HG03571 (cell line): Measurements from ENCODE around the gene AIDA.
A peak's percentile ranks its signal among the peaks of the same experiment; 100 is the strongest.
"Not testable (repeated sequence)": the region's sequence is repeated elsewhere in the genome, so short reads cannot be mapped to it uniquely, and the experiment has no call there.

Experiments
- ATAC-seq: cut with Tn5 transposase; IDR thresholded peaks from one replicate; pipeline ENCODE4 v1.9.1; 2021; ENCODE audit not compliant: unreplicated experiment

Gene AIDA, protein sequence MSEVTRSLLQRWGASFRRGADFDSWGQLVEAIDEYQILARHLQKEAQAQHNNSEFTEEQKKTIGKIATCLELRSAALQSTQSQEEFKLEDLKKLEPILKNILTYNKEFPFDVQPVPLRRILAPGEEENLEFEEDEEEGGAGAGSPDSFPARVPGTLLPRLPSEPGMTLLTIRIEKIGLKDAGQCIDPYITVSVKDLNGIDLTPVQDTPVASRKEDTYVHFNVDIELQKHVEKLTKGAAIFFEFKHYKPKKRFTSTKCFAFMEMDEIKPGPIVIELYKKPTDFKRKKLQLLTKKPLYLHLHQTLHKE

DNA sequence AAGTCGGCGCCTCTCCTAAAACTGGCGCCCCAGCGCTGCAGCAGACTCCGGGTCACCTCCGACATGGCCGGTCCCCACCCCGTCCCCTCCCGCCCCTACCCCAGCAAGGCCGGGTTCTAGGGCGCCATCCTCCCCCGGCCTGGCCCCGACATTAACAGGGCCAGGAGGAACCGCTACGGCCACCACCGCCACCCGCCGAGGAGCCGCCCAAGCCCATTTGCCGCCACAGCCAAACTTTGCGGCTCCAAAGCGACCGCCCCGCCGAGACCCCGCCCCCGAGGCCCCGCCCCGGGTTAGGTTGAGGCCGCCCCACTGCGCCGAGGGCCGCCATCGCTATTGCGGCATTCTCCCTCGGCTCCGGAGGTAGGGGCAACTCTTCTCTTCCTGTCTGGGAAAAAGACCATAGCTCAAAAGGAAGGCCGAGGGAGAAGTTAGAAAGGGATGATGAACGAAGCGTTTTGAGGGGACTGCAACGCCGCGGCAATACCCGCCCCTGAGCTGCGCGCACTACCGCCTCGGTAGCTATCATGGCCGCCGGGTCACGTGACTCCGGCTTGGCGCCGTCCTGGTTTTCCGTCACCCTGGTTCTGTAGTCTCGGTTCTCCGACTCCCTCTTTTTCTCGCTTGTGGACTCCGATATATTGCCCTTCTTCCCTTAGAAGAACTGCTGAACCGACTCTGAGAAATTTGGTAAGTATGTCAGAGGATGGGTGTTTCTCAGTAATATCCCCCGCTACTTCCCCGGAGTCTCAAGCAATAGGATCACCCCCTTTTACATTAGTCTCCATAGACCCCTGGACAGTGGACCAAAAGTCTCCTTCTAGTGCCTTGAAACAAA lies at the start of gene AIDA, which contains the start of gene BROX:
TSS of gene AIDA (minus strand) at position 239 of the 838 bp plus-strand sequence. CDS start at position 65, 174 bp downstream.
TSS of gene BROX (plus strand) at position 312 of the 838 bp plus-strand sequence. CDS start 3,136 bp downstream, outside the sequence.
- peak; percentile 78 for ATAC-seq

DNA sequence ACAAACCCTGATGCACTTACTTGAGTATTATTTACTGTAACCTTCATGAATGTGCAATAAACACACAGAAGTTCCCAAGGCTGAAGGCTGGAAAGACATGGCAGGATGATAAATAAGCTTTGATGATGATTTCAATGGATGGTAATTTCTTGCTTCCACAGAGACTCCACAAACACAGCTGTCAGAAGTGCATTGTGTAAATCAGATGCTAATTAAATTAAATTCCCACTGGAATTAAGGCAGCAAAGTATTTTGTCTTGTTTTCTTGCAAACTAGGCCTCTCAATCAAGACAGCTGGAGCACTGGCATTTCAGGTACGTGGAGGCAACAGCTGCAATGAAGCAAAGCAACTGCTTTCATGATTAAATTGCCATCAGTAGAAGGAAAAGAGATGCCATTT lies 48.8 kb upstream of the AIDA start:
- no peak for ATAC-seq

DNA sequence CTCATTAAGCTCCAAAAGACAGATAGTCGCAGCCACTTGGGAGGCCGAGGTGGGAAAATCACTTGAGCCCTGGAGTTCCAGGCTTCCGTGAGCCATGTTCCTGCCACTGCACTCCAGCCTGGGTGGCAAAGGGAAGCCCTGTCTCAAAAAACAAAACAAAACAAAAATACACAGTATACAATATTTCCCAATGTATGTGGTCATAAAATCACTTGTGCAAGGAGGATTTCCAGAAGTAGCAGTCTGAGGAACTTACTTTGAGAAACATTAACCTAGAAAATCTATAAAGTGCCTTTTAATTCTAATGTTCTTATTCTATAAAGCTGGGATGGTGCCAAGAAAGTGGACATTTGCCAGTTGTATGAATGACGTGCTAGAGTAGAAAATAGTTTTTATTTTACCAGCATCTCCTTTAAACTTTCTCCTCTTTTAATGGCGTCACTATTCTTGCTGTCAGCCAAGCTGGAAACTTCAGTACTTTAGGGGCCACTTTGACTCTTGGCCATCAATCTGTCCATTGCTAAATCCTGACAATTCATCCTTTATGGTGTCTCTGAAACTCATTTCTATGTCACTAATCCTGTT lies 47.3 kb upstream of the AIDA start:
- ATAC-seq, result no peak

DNA sequence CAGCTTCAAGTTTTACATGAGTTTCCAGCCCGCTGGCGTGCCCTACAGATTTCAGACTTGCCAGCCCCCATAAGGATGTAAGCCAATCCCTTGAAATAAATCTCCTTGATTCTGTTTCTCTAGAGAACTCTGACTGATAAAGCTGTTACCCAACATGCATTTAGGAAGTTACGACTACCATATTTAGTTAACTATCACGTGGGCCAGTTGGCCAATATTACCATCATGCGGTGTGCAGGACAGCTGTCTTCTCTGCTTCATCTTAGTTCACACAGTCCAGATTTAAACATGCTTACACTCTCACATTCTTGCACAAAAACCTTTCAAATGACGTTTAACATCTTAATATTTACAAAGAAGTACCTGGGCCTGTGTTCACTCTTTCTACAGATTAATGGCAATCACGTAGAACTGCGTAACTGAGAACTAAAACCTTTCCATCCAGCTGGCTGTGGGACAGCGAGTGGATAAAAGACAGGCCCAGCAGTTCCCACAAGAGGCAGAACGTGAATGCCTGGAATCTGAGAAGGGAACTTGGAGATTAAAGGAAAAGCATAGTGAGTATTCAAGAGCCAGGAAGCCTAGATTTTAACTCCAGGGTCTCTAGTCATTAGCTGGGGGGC lies 45.5 kb upstream of the AIDA start:
- ATAC-seq, result no peak

DNA sequence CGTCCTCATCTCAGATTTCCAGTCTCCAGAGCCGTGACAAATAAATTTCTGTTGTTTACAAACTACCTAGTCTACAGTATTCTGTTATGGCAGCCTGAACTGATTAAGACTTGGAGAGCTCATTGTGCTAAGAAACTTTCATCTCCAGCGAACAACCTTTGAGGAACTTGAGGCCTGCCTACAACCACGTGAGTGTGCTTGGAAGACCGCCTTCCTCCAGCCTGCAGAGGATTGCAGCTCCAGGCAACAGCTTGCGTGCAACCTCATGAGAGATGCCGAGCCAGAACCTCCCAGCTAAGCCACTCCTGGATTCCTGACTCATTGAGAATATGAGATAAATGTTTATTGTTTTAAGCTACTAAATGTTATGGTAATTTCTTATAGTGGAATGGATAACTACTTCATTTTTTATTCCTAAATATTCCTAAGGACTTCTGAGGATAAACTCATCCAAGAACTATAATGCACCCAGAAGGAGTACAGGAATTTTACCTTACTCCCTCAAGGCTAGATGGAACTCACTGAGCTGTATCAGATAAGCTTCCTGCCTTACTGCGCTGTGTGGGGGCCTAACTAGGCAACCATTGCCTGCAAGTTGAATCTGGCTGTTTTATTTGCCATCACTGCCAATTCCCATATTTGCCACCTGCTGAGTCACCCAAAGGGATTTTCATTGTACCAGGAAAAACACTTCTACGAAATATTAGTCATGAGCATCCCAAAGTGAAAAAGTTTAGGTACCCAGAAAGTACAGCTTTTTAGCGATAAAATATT lies 42.3 kb upstream of the AIDA start:
- no peak for ATAC-seq

DNA sequence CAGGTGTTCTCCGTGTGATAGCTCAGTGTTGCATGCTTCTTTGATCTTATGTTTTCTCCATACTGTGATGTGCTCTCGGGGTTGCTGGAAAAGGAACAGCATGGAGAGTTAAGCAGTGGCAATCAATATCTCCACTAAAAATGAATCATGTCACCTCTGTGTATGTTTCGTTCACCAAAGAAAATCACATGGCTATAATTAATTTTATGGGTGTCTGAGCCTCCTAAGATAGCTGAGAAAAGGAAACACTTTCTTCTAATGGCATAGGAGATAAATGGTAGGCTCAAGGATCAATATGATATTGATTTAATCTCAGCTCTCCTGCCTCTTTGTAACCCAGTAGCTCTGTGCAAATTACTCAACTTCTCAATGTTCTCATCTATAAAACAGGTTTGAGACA lies 39.0 kb upstream of the AIDA start:
- no peak for ATAC-seq

DNA sequence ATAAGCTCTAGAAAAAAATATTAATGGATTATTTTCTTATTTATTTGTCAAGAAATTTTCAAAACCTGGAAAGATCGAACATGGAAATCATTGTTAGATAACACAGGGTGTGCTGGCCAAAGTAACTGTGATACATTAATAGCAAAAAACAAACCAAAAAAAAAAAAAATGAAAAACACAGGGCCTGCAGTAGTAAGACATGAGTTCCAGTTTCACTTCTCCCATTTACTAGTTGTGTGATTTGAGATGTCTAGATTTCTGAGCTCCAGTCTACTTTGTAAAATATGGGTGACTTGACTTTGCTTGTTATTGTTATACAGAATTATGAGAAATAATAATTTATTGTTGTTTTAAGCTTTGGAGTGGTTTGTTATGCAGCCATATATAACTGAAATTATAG lies 38.4 kb upstream of the AIDA start:
- ATAC-seq, result peak; percentile 77

DNA sequence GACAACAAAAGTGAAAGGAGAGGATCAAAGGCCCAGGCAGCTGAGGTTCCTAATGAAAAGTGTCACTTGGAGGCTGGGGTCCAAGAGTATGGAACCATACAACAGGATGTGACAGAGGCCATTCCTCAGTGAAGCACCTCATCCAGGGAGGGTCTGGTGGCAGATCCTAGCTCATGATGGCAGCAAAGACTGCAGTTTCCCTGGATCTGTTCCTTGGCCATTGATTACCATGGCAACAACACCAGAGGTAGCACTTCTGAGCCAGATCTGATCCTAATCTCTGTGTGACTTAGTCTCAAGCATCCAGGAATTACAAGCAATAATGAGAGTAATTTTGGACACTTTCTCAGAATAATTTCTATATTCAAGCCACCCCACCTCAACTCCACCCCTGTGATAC lies 37.6 kb upstream of the AIDA start:
- ATAC-seq, result no peak

DNA sequence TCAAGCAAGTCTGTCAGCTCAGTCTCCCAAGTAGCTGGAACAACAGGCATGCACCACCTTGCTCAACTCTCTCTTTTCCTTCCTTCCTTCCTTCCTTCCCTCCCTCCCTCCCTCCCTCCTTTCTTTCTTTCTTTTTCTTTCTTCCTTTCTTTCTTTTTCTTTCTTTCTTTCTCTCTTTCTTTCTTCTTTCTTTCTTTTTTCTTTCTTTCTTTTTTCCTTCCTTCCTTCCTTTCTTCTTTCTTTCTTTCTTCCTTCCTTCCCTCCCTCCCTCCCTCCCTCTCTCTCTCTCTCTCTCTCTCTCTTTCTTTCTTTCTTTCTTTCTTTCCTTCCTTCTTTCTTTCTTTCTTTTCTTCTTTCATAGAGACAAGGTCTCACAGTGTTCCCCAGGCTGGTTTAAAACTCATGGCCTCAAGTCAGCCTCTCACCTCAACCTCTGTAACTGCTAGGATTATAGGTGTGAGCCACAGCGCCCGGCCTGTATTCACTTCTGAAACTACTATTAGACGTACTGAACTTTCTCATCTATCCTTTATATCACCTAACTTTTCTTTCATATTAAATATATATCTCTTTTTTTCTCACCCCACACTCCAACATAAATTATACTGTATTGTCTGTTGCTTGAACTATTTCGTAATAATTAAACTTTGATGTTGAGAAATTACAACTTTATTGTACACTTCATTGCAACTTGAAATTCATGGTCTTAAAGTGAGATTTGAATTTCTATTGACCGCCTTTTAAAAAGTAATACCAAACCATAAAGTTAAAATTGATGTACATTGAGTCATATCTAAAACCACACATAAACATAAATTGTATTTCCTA lies 29.6 kb upstream of the AIDA start:
- ATAC-seq, result not testable (repeated sequence)

DNA sequence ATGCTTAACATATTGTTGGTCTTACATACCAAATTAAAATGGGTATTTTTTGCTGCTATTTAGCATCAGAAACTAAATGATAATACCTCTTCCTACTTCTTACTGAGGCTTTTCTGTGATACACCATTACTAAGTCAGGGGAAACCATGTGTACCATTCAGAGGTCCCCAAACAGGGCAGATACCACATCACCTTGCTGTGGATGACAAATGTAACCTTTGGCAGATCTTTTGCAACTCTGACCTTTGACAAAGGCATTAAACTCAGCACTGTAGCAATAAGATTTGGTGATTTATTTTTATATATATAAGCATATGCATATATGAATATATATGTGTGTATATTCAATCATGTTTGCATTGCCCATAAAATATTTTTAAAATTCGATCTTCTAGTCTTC lies 27.6 kb upstream of the AIDA start:
- no peak for ATAC-seq

DNA sequence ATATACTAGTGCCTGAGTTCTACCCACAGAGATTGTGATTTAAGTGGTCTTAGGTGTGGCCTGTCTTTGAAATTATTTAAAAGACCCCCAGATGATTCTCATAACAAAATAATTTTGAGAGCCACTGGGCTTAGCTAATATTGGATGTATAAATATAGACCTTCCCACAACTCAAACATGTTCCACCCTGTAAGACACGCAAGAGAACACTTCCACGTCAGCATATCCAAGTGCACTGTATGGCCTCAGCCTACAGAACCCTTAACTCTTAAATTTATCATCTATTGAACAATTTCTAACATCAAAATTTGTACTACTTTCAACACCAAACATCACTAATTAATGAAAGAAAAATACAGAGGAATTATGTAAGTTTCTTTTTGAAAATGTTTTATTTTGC lies 27.2 kb upstream of the AIDA start:
- ATAC-seq, result no peak

DNA sequence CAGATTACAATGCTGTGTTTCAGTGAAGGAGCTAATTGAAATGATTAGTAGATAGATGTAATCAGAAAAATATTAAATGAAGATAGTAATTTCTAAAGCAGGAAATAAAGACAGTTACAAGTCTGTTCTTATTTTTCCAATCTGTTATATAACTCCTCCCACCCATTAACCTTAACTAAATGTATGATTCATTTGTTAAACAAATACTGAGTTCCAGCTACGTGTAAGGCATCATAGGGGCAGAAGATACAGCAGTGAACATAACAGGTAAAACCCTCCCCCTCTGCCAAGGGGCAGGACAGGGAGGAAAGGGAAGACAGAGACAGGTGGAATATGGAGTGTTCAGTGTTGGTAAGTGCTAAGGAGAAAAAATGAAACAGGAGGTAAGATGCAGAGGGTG lies 24.7 kb upstream of the AIDA start, which contains the start of gene FAM177B:
TSS of gene FAM177B (plus strand) at position 231 of the 400 bp plus-strand sequence. CDS start 9,344 bp downstream, outside the sequence.
- no peak for ATAC-seq

DNA sequence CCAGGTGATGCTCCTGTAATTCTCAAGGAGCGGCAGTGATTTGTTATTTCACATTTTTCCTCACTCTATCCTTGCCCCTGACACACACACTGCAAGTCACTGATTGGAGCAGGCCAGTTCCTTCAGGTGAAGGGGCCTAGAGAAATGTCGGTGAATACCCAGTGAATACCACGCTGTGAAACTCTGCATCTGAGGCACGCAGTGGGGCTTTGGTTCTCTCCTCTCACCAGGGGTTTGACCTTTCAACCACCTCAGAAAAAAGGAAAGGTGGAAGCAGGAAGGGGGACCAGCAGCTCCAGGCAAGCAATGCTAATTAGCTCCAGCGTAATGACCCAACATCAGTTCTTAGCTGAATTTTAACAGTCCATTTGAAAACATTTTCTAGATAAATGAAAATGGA lies 24.2 kb upstream of the AIDA start:
- no peak for ATAC-seq

DNA sequence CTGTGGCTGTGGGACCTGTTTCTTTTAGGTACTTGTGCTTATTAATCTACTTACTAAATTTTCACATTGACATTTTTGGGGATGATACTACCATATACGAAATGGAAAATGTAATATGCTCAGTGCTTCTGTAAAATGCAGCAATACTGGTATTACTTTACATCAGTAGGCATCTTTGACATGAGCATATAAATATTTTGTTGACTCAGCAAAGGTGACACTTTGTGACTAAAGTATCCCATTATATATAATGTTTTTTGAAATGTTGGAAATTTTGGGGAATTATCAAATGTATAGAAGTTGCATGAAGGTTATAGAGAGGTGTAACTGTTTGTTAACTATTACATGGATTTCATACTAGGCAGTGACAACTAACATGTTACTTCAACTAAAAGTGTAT lies 22.4 kb upstream of the AIDA start:
- ATAC-seq, result no peak

DNA sequence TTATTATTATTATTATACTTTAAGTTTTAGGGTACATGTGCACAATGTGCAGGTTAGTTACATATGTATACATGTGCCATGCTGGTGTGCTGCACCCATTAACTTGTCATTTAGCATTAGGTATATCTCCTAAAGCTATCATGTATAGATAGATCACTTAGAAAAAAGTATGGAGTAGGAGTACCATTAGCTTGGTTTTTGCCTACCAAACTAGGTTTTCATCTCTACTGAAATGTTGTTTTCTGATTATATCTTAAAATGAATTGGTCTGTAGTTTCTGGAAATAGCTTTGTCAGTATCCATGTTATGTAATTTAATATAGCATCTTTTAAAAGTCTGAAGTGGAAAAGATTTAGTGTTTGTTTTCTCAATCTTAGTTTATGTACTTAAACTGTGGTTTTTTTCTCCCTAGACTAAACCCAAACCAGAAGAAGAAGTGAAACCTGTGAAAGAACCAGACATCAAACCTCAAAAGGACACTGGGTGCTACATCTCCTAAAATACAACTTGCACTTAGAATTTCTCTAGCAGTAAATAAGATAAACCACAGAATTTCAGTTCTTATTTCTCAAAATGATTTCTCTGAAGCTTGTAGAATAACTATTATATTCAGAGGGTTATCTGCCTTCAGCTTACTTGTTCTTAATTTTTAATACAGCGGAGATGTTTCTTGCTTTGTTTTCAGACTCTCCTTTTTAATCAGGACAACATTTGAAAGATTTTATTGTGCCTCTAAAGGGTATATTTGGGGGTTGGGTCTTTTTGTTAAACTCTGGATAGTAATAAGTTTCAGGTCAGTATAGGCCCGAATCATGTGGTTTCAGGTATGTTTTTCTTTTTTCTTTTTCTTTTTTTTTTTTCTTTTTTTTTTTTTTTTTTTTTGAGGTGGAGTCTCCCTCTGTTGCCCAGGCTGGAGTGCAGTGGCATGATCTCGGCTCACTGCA lies 20.2 kb upstream of the AIDA start:
- peak; percentile 98 for ATAC-seq

DNA sequence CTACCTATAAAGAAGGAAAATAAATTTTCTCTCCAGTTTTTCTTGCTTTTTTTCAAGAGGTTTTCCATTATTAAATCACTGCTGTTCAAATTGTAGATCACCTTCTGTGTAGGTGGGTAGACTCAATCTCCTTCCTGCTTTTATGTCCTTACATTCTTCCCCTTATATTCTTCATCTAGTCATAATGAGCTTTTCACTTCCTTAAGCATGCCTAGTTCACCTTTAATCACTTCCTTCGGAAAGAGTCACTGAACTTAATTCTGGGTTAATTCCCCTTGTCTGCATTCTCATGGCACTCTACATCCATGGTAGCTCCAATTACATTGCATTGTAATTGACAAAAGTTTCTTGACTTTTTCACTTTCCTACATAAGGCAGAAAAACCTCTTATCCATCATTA lies 18.6 kb upstream of the AIDA start:
- no peak for ATAC-seq

DNA sequence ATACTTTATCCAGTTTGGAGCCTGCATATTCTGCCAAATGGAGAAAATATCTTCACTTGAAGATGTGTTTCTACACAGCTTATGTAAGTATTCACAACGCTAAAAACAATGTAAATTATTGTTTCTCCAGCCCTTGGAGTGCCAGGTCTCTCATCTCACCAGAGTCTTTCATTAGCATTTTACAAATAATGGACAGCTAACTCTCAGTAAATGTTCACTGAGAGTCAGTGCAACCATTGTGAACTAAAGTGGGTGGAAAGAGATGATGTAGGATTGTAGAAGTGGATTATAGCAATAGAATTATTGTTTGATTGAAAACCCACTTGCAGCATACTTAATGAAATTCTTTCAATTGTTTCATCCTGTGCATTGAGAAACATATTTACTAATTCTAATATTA lies 16.5 kb upstream of the AIDA start:
- no peak for ATAC-seq

DNA sequence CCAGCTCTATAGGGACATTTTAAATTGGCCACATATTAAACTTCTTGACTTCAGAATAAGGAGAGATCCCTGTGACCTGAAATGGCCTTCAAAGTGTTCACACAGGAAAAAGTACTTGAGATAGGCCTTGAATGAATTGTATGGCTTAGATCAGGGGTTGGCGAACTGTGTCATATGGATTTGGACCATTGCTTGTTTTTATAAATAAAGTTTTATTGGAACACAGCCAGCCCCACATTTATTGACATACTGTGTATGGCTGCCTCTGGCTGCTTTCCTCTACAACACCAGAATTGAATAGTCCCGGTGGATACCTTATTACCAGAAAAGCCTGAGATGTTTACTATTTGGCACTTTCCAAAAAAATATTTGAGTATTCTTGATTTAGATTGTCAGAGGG lies 4.1 kb upstream of the AIDA start:
- ATAC-seq, result no peak
